GM12878 (cell line): ENCODE data around the gene MCM9.

Experiments used
- CTCF ChIP-seq, 3 experiments: IDR thresholded peaks in 2 of 3; conservative IDR thresholded peaks in 1 of 3; 2 replicates each; pipeline ENCODE4 v1.5.1; 2011; ENCODE audit warnings: low read depth in 3 of 3, low read length in 3 of 3, mild to moderate bottlenecking in 3 of 3, control low read depth in 2 of 3, moderate library complexity in 2 of 3, inconsistent platforms in 1 of 3, mixed read lengths in 1 of 3; ENCODE audit not compliant: control insufficient read depth in 2 of 3, insufficient read depth in 1 of 3; ENCODE audit errors: extremely low read depth in 1 of 3
- FOS ChIP-seq: IDR thresholded peaks from 3 replicates; pipeline ENCODE4 v1.6.1; 2011; ENCODE audit warnings: borderline replicate concordance; ENCODE audit not compliant: insufficient read length; ENCODE audit errors: extremely low read depth
- IRF3 ChIP-seq: fragments of 450-650 bp; IDR thresholded peaks from 2 replicates; pipeline ENCODE4 v1.6.1; 2014; ENCODE audit warnings: mild to moderate bottlenecking
- JUND ChIP-seq: IDR thresholded peaks from 2 replicates; pipeline ENCODE4 v1.6.1; 2012; ENCODE audit warnings: low read depth, mild to moderate bottlenecking, low read length, improper control_type of control experiment, moderate library complexity
- MYB ChIP-seq: fragments of 150-350 bp; IDR thresholded peaks from 2 replicates; pipeline ENCODE4 v1.6.1; 2014; ENCODE audit warnings: mild to moderate bottlenecking, low read depth, low read length, borderline replicate concordance
- MYC ChIP-seq: IDR thresholded peaks from 2 replicates; pipeline ENCODE4 v1.6.1; 2011; ENCODE audit warnings: mild to moderate bottlenecking, low read length, moderate library complexity, inconsistent platforms; ENCODE audit not compliant: insufficient read depth, insufficient replicate concordance, insufficient read length, severe bottlenecking
- POLR2A ChIP-seq: IDR thresholded peaks from 2 replicates; pipeline ENCODE4 v1.6.1; 2011; ENCODE audit warnings: low read depth, mild to moderate bottlenecking, low read length
- POLR2AphosphoS2 ChIP-seq: IDR thresholded peaks from 2 replicates; pipeline ENCODE4 v1.6.1; 2011; ENCODE audit warnings: low read depth, mild to moderate bottlenecking, low read length, improper control_type of control experiment, moderate library complexity
- TAF1 ChIP-seq: IDR thresholded peaks from 2 replicates; pipeline ENCODE4 v1.6.1; 2011; ENCODE audit warnings: mild to moderate bottlenecking, low read depth, low read length, borderline replicate concordance

GRCh38 chr6:118862443-118862842, 72.5 kb downstream of the MCM9 start:
- no peak for TF ChIP-seq MYC
- TF ChIP-seq CTCF (IDR thresholded peaks at IDR 0.05 in 2 of 3, conservative IDR thresholded peaks at IDR 0.05 in 1 of 3; ENCODE audit: control insufficient read depth in 2 of 3, extremely low read depth in 1 of 3, insufficient read depth in 1 of 3, low read depth in 3 of 3, low read length in 3 of 3) = no peak
- no peak for TF ChIP-seq MYB
- TF ChIP-seq POLR2A = no peak
- TF ChIP-seq POLR2AphosphoS2 = no peak
- no peak for TF ChIP-seq TAF1
- no peak for TF ChIP-seq JUND
- TF ChIP-seq IRF3 = no peak
- TF ChIP-seq FOS = no peak
